ENCODE data around the gene TRA2B.
A peak's percentile ranks its signal among the peaks of the same experiment; 100 is the strongest.

TRA2B gene

GRCh38 chr3:185949515-185949914, 11.7 kb upstream of the TRA2B start:
- DNase-seq = no peak

GRCh38 chr3:185948292-185948691, 10.5 kb upstream of the TRA2B start:
- no peak for DNase-seq

GRCh38 chr3:185943760-185944106, 5.9 kb upstream of the TRA2B start:
- no peak for DNase-seq

- peak; percentile 79 for DNase-seq
Measured at GRCh38 chr3:185942907-185943759, 5.3 kb upstream of the TRA2B start.

- DNase-seq = no peak
Measured at GRCh38 chr3:185942396-185942795, 4.6 kb upstream of the TRA2B start.

- no peak for DNase-seq
Measured at GRCh38 chr3:185940951-185941350, 3.1 kb upstream of the TRA2B start.

GRCh38 chr3:185939721-185940120, 1.9 kb upstream of the TRA2B start:
- no peak for DNase-seq

- DNase-seq = peak; percentile 65
Measured at GRCh38 chr3:185936814-185937688, 763 bp downstream of the TRA2B start.

- DNase-seq = no peak
Measured at GRCh38 chr3:185936273-185936629, 1.6 kb downstream of the TRA2B start.

- no peak for DNase-seq
Measured at GRCh38 chr3:185935465-185936272, 2.1 kb downstream of the TRA2B start.

- DNase-seq = no peak
Measured at GRCh38 chr3:185934767-185935464, 2.9 kb downstream of the TRA2B start.

- no peak for DNase-seq
Measured at GRCh38 chr3:185934174-185934557, 3.6 kb downstream of the TRA2B start.

- no peak for DNase-seq
Measured at GRCh38 chr3:185933374-185934173, 4.2 kb downstream of the TRA2B start.

- no peak for DNase-seq
Measured at GRCh38 chr3:185931777-185932612, 5.8 kb downstream of the TRA2B start.

GRCh38 chr3:185930393-185931107, 7.3 kb downstream of the TRA2B start:
- DNase-seq = no peak

GRCh38 chr3:185929192-185930151, 8.3 kb downstream of the TRA2B start:
- no peak for DNase-seq

- DNase-seq = no peak
Measured at GRCh38 chr3:185928496-185928895, 9.3 kb downstream of the TRA2B start.

- no peak for DNase-seq
Measured at GRCh38 chr3:185927501-185928200, 10.2 kb downstream of the TRA2B start.
